Measurements from ENCODE around the gene PHKA1. TPM values are rescaled to one million over a fixed set of nuclear protein-coding genes. Genes with fewer than 3 reads are reported as not detected.

Gene PHKA1
- total RNA-seq, 2 donors from 2014 or later: 5.9 to 9.3 TPM

DNA sequence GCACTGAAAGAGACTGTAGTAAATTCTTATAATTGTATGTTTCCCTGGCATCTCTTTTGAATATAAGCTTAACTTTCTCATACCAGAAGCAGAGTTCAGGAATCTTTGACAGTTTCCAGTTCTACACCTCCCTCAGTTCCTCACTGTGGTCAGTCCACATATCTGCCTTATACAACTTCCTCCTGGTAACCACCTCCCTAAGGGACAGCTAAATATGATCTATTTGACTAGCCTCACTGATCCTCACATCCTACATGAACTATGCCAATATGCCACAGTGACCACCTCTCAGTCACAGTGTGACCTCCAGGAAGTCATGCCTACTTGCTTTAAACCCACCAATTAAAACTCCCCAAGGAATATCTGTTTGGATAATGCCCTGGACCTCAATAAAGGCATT, 89.9 kb downstream of the PHKA1 start:
- no peaks in the 10 kb centered on the region for H3K27me3 ChIP-seq
- H3K27ac ChIP-seq: no peak overlapping the region
- no peaks in the 10 kb centered on the region for H3K36me3 ChIP-seq
- TF ChIP-seq, protein P1, sequence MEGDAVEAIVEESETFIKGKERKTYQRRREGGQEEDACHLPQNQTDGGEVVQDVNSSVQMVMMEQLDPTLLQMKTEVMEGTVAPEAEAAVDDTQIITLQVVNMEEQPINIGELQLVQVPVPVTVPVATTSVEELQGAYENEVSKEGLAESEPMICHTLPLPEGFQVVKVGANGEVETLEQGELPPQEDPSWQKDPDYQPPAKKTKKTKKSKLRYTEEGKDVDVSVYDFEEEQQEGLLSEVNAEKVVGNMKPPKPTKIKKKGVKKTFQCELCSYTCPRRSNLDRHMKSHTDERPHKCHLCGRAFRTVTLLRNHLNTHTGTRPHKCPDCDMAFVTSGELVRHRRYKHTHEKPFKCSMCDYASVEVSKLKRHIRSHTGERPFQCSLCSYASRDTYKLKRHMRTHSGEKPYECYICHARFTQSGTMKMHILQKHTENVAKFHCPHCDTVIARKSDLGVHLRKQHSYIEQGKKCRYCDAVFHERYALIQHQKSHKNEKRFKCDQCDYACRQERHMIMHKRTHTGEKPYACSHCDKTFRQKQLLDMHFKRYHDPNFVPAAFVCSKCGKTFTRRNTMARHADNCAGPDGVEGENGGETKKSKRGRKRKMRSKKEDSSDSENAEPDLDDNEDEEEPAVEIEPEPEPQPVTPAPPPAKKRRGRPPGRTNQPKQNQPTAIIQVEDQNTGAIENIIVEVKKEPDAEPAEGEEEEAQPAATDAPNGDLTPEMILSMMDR (IDR thresholded peaks at IDR 0.05): no peak
- H3K4me1 ChIP-seq: no peaks in the 10 kb centered on the region
- no peak overlapping the region for H3K4me3 ChIP-seq
- no peaks in the 10 kb centered on the region for H3K9me3 ChIP-seq
- no peak for DNase-seq (ENCODE audit: low spot score)

DNA sequence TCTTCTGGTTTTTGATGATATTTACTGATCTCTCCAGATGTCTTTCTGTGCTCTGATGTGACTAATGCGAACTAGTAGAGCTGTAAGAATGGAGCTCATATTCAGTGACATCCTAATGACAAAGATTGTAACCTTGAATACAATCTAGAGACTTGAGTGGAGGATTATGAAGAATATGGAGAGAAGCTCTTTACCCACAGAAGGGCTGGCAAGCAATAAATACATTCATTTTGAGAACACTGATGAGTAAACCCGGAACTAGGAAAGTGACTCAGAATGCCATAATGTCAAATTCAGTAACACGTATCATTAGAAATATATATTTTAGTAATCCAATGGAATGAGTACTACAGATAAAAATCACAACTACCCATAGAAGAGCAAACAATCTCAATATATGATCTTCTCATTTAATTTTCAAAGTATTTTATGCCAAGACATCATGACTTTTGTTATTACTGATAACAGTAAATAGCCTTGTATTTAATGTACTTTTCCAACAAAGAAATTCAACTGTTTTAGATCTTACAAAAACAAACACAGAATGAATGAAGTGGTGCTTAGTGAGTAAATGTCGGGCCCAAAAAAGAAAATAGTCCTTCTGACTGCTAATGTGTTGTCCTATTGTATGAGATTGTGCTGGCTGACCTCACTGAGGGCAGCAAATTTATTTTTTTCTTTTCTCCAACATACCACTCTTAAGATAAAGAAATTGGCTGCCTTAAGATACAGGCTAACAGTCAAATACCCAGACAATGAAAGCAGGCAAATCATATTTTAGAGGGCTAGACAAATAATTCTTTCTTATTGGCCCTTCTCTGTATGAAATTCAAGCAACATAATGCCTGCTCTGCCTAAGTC, 92.3 kb downstream of the PHKA1 start:
- H3K27me3 ChIP-seq: no peaks in the 10 kb centered on the region
- H3K4me3 ChIP-seq: no peak overlapping the region
- DNase-seq (ENCODE audit: low spot score): no peak
- TF ChIP-seq, protein P1 (IDR thresholded peaks at IDR 0.05): no peak
- H3K27ac ChIP-seq: no peak overlapping the region
- H3K4me1 ChIP-seq: no peaks in the 10 kb centered on the region
- no peaks in the 10 kb centered on the region for H3K36me3 ChIP-seq
- H3K9me3 ChIP-seq: no peaks in the 10 kb centered on the region

DNA sequence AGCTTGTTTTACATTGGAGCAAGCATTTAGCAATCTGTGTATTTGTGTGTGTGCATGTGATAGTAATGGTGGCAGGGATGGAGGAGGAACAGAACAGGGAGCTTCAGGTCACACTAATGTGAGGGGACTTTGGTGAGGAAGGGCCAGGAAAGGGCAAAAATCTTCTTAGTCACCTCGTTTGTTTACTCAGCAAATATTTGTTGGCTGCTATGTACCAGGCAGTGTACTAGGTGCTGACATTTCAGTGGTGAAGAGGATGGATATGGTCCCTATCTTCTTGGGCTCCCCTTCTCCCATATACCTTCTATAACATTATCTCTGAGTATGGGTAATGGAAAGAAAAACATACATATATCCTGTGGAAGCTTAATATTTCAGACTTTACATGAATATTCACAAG, 92.9 kb downstream of the PHKA1 start:
- H3K4me1 ChIP-seq: no peaks in the 10 kb centered on the region

DNA sequence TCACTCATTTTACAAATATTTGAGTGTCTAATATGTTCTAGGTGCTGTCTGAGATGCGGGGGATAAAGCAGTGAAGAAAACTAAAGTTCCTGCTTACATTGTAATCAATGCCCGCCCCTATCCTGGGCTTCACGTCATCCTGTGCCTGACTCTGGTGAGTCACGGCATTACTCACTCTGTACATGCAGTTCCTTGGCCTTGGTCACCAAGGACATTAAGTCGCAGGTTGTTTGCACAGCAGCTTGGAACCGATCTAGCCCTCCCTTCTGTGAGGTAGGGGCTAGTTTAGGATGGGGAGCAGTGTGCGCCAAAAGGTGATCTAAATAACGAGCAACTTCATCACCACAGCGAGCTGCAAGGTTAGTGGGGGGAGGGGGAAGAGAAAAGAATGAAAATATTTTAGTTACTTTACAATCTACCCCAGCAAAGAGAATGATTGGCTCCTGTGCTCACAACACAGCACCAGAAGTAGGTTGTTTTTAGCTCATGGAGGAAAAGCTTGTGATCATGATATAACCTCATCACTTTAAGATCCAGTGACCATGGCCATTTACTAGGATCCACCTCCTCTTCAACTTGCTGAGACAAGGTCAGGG, 93.5 kb downstream of the PHKA1 start:
- Histone ChIP-seq H3K4me3 (no peak overlapping the region), H3K4me1 (no peaks in the 10 kb centered on the region), H3K9me3 (no peaks in the 10 kb centered on the region), H3K27me3 (no peaks in the 10 kb centered on the region), H3K27ac (peak overlapping the region in 1 of 2 donors; percentile 17), H3K36me3 (no peaks in the 10 kb centered on the region)
- DNase-seq (ENCODE audit: low spot score): peak; percentile 60
- TF ChIP-seq, protein P1 (IDR thresholded peaks at IDR 0.05): no peak

More for the DNA sequence above, 92.9 kb downstream of the PHKA1 start:
- H3K36me3 ChIP-seq: no peaks in the 10 kb centered on the region
- H3K27me3 ChIP-seq: no peaks in the 10 kb centered on the region
- TF ChIP-seq, protein P1 (IDR thresholded peaks at IDR 0.05): no peak
- H3K9me3 ChIP-seq: no peaks in the 10 kb centered on the region
- no peak overlapping the region for H3K4me3 ChIP-seq
- H3K27ac ChIP-seq: peak overlapping the region in 1 of 2 donors; percentile 14
- DNase-seq (ENCODE audit: low spot score): no peak

DNA sequence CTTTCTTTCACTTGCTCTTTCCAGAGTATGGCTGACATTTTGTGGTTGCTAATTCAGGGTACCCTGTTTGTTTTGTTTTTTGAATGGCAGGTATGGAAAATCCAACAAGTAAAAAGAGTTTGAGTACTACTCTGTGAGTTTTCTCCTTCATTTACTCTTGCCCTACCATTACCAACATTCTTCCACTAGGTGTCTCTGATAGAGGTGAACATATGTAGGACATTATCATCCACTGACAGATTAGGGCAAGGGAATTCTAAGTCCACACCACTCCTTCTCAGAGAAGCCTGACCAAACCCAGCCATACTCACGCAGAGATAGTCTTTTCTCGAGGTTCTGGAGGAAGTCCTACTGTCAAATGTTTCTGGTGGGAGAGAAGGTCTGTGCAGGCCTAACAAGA, 104.8 kb downstream of the PHKA1 start:
- H3K4me1 ChIP-seq: no peaks in the 10 kb centered on the region
- H3K4me3 ChIP-seq: no peak overlapping the region
- no peak overlapping the region for H3K27ac ChIP-seq
- TF ChIP-seq, protein P1 (IDR thresholded peaks at IDR 0.05): peak in 1 of 2 donors; percentile 22
- H3K9me3 ChIP-seq: no peaks in the 10 kb centered on the region
- no peak for DNase-seq (ENCODE audit: low spot score)
- no peaks in the 10 kb centered on the region for H3K36me3 ChIP-seq
- no peaks in the 10 kb centered on the region for H3K27me3 ChIP-seq

Data from right atrium auricular region (tissue), 2 donors.